HEK293 (cell line): ENCODE results near the gene TRAF3IP3.

Experiments used
- CTCF ChIA-PET: fragments of 350-600 bp; formaldehyde crosslinking; extraction: SDS; loops from one replicate; lab custom pipeline; 2021; ENCODE audit warnings: antibody characterized with exemption; lab: Yijun Ruan, JAX
- POLR2A ChIA-PET: fragments of 300-600 bp; formaldehyde crosslinking; extraction: SDS; loops from one replicate; lab custom pipeline; 2020; ENCODE audit warnings: antibody characterized with exemption, inconsistent platforms; lab: Yijun Ruan, JAX
- H3K27ac ChIP-seq: fragments of 200-500 bp; sonication (Bioruptor generic); 2 replicates; pipeline ENCODE4 v1.5.1; 2014; ENCODE audit warnings: low read depth, low read length, control low read depth, inconsistent platforms; ENCODE audit errors: extremely low read depth
- H3K36me3 ChIP-seq, 2 experiments: fragments of 200-500 bp in 1 of 2; sonication (Bioruptor generic) in 1 of 2; 1 replicate in 1 of 2; 2 replicates in 1 of 2; pipeline ENCODE4 v1.5.1; 2014 to 2017; ENCODE audit warnings: inconsistent platforms in 2 of 2, low read length in 2 of 2; ENCODE audit not compliant: control insufficient read depth in 2 of 2, insufficient read depth in 1 of 2
- H3K4me1 ChIP-seq: fragments of 200-500 bp; sonication (Bioruptor generic); 2 replicates; pipeline ENCODE4 v1.5.1; 2014; ENCODE audit warnings: mild to moderate bottlenecking, low read length, inconsistent platforms; ENCODE audit not compliant: control insufficient read depth, insufficient read depth
- H3K4me3 ChIP-seq: 2 replicates; pipeline ENCODE4 v1.5.1; 2011; ENCODE audit warnings: low read depth, mild to moderate bottlenecking, control low read depth, low read length, moderate library complexity
- H3K9me3 ChIP-seq: fragments of 200-500 bp; sonication (Bioruptor generic); 2 replicates; pipeline ENCODE4 v1.5.1; 2014; ENCODE audit warnings: low read depth, low read length, inconsistent platforms; ENCODE audit not compliant: control insufficient read depth, insufficient read depth
- BCL6B ChIP-seq: fragments of 450-650 bp; formaldehyde crosslinking; IDR thresholded peaks from 2 replicates; pipeline ENCODE4 v1.5.1; 2017; ENCODE audit warnings: missing biosample characterization, missing genetic modification characterization
- HOXD13 ChIP-seq: sonication (generic); formaldehyde crosslinking; IDR thresholded peaks from 2 replicates; pipeline ENCODE4 v1.8.0; 2022; ENCODE audit warnings: missing genetic modification reagents, borderline replicate concordance
- OSR2 ChIP-seq: fragments of 450-650 bp; formaldehyde crosslinking; IDR thresholded peaks from 2 replicates; pipeline ENCODE4 v1.5.1; 2016; ENCODE audit warnings: missing biosample characterization, missing genetic modification characterization
- RBAK ChIP-seq: fragments of 450-650 bp; formaldehyde crosslinking; IDR thresholded peaks from 2 replicates; pipeline ENCODE4 v1.5.1; 2016; ENCODE audit warnings: missing biosample characterization, missing genetic modification characterization
- YY1 ChIP-seq: fragments of 450-650 bp; formaldehyde crosslinking; IDR thresholded peaks from 2 replicates; pipeline ENCODE4 v1.5.1; 2018; ENCODE audit warnings: missing biosample characterization, missing genetic modification characterization
- ZEB2 ChIP-seq: fragments of 450-650 bp; formaldehyde crosslinking; IDR thresholded peaks from 2 replicates; pipeline ENCODE4 v1.5.1; 2016; ENCODE audit warnings: missing biosample characterization, missing genetic modification characterization
- ZFHX2 ChIP-seq: fragments of 450-650 bp; formaldehyde crosslinking; conservative IDR thresholded peaks from 2 replicates; pipeline ENCODE4 v1.5.1; 2016; ENCODE audit warnings: missing biosample characterization, missing genetic modification characterization
- ZFP41 ChIP-seq: fragments of 450-650 bp; formaldehyde crosslinking; IDR thresholded peaks from 2 replicates; pipeline ENCODE4 v1.5.1; 2016; ENCODE audit warnings: missing biosample characterization, missing genetic modification characterization, borderline replicate concordance
- ZFP69B ChIP-seq: fragments of 450-650 bp; formaldehyde crosslinking; IDR thresholded peaks from 2 replicates; pipeline ENCODE4 v1.5.1; 2016; ENCODE audit warnings: missing biosample characterization, missing genetic modification characterization
- ZNF16 ChIP-seq: fragments of 450-650 bp; formaldehyde crosslinking; IDR thresholded peaks from 2 replicates; pipeline ENCODE4 v1.5.1; 2016; ENCODE audit warnings: low read depth, missing biosample characterization, missing genetic modification characterization
- ZNF175 ChIP-seq: fragments of 450-650 bp; formaldehyde crosslinking; IDR thresholded peaks from 2 replicates; pipeline ENCODE4 v1.5.1; 2016; ENCODE audit warnings: missing biosample characterization, missing genetic modification characterization
- ZNF18 ChIP-seq: fragments of 450-650 bp; formaldehyde crosslinking; IDR thresholded peaks from 2 replicates; pipeline ENCODE4 v1.5.1; 2016; ENCODE audit warnings: missing biosample characterization, missing genetic modification characterization
- ZNF19 ChIP-seq: fragments of 450-650 bp; formaldehyde crosslinking; IDR thresholded peaks from 2 replicates; pipeline ENCODE4; 2016; ENCODE audit warnings: missing biosample characterization, missing genetic modification characterization, low read depth
- ZNF2 ChIP-seq: fragments of 450-650 bp; formaldehyde crosslinking; IDR thresholded peaks from 2 replicates; pipeline ENCODE4 v1.5.1; 2016; ENCODE audit warnings: missing biosample characterization, missing genetic modification characterization
- ZNF202 ChIP-seq: fragments of 450-650 bp; formaldehyde crosslinking; IDR thresholded peaks from 2 replicates; pipeline ENCODE4 v1.5.1; 2016; ENCODE audit warnings: missing biosample characterization, missing genetic modification characterization, borderline replicate concordance
- ZNF223 ChIP-seq: fragments of 450-650 bp; formaldehyde crosslinking; IDR thresholded peaks from 2 replicates; pipeline ENCODE4 v1.5.1; 2016; ENCODE audit warnings: missing biosample characterization, missing genetic modification characterization
- ZNF274 ChIP-seq, 2 experiments: fragments of 200-500 bp in 1 of 2; fragments of 450-650 bp in 1 of 2; sonication (Bioruptor generic) in 1 of 2; formaldehyde crosslinking in 1 of 2; IDR thresholded peaks; 2 replicates each; pipeline versions ENCODE4 v1.5.1 to v1.6.1; 2014 to 2016; ENCODE audit warnings: borderline replicate concordance in 1 of 2, inconsistent platforms in 1 of 2, low read length in 1 of 2, missing biosample characterization in 1 of 2, missing genetic modification characterization in 1 of 2
- ZNF350 ChIP-seq: fragments of 450-650 bp; formaldehyde crosslinking; IDR thresholded peaks from 2 replicates; pipeline ENCODE4 v1.5.0; 2017; ENCODE audit warnings: missing biosample characterization, mild to moderate bottlenecking, missing genetic modification characterization
- ZNF391 ChIP-seq: fragments of 450-650 bp; formaldehyde crosslinking; IDR thresholded peaks from 2 replicates; pipeline ENCODE4 v1.5.1; 2016; ENCODE audit warnings: low read depth, missing biosample characterization, missing genetic modification characterization, borderline replicate concordance
- ZNF555 ChIP-seq: fragments of 450-650 bp; formaldehyde crosslinking; conservative IDR thresholded peaks from 2 replicates; pipeline ENCODE4 v1.5.1; 2017; ENCODE audit warnings: missing biosample characterization, mild to moderate bottlenecking, missing genetic modification characterization, inconsistent platforms
- ZNF561 ChIP-seq: fragments of 450-650 bp; IDR thresholded peaks from 2 replicates; pipeline ENCODE4 v1.5.1; 2018; ENCODE audit warnings: missing biosample characterization, missing genetic modification characterization, borderline replicate concordance
- ZNF610 ChIP-seq: fragments of 450-650 bp; formaldehyde crosslinking; IDR thresholded peaks from 2 replicates; pipeline ENCODE4 v1.5.1; 2016; ENCODE audit warnings: missing biosample characterization, missing genetic modification characterization, borderline replicate concordance
- ZNF707 ChIP-seq: fragments of 450-650 bp; formaldehyde crosslinking; IDR thresholded peaks from 2 replicates; pipeline ENCODE4 v1.5.1; 2016; ENCODE audit warnings: missing biosample characterization, missing genetic modification characterization
- ZSCAN16 ChIP-seq: fragments of 450-650 bp; formaldehyde crosslinking; IDR thresholded peaks from 2 replicates; pipeline ENCODE4 v1.5.1; 2016; ENCODE audit warnings: missing biosample characterization, missing genetic modification characterization
- ZSCAN18 ChIP-seq: fragments of 450-650 bp; formaldehyde crosslinking; IDR thresholded peaks from 2 replicates; pipeline ENCODE4 v1.5.1; 2016; ENCODE audit warnings: missing biosample characterization, missing genetic modification characterization

Gene TRAF3IP3

GRCh38 chr1:209772126-209772525 lies 16.3 kb downstream of the TRAF3IP3 start:
- Histone ChIP-seq H3K27ac (no peak overlapping the region), H3K36me3 (no peaks in the 10 kb centered on the region), H3K4me1 (no peaks in the 10 kb centered on the region), H3K9me3 (no peaks in the 10 kb centered on the region), H3K4me3 (no peak overlapping the region)
- ChIA-PET CTCF (interaction anchor here (1.2 kb wide), 1 partner anchor 51 kb away, joined by 4 read pairs; no protein-coding TSS in a partner anchor), POLR2A (no interaction called here)
- TF ChIP-seq ZEB2 (tag by site-specific recombination) (peak; percentile 5; the same call in 1 of the 2 replicates), ZNF16 (tag by site-specific recombination) (no peak), ZNF18 (tag by site-specific recombination) (no peak), ZNF274 (IDR thresholded peaks at IDR 0.05; ENCODE audit: low read length) (no peak), ZNF274 (tag by site-specific recombination; IDR thresholded peaks at IDR 0.05; ENCODE audit: borderline replicate concordance) (no peak), ZSCAN16 (tag by site-specific recombination) (no peak)

DNA sequence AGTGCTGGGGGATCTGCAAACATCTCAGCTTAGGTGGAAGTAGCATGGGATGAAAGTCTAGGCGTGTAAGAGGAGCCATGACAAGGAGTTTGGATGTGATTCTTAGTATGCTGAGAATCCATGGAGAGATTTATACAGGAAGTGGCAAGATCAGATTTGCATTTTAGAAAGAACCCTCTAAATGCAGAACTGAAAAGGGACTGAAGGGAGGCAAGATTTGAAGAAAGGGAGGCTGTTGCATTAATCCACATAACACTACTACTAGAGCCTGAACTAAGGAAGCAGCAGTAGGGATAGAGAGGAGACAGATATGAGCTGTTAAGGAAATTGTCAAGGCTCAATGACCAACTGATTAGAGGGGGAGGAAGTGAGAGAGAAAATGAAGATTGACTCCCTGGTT lies 18.7 kb downstream of the TRAF3IP3 start:
- ChIA-PET POLR2A (interaction anchor here (3.2 kb wide), 1 partner anchor 10 kb away, joined by 12 read pairs; the partner anchor contains the start of gene C1orf74), CTCF (interaction anchor here (1.2 to 1.4 kb wide), 2 partner anchors 9 to 215 kb away, joined by 3 to 5 read pairs; partner anchors contain the start of gene C1orf74)
- TF ChIP-seq ZSCAN18 (tag by site-specific recombination): no peak
- no peak for TF ChIP-seq ZNF202 (tag by site-specific recombination)
- TF ChIP-seq ZNF391: no peak
- no peak for TF ChIP-seq ZFHX2 (tag by site-specific recombination)
- no peak for TF ChIP-seq ZNF707 (tag by site-specific recombination)
- TF ChIP-seq ZFP41: no peak
- TF ChIP-seq ZNF561: no peak
- no peak for TF ChIP-seq RBAK (tag by site-specific recombination)
- TF ChIP-seq ZFP69B (tag by site-specific recombination): no peak
- TF ChIP-seq ZNF19 (tag by site-specific recombination): no peak
- Histone ChIP-seq H3K4me3 (no peak overlapping the region), H3K36me3 (no peaks in the 10 kb centered on the region), H3K27ac (no peak overlapping the region), H3K4me1 (no peaks in the 10 kb centered on the region), H3K9me3 (no peaks in the 10 kb centered on the region)

DNA sequence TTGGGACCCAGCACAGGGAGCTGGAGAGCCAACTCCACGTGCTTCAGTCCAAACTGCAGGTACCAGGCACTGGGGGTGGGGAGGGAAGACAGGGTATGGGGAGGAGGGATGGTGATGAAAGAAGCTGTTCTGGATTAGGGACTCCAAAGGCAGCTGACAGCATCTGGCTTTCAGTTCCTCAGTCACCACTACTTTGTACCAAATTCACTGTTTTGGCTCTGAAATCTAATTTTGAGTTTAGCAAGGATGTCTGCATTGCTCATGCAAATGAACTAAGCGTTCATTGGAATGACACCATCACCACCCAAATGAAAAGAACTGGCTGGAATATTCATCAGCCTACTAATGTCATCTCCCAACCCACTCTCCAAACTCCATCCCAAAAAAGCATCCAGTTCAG lies 19.8 kb downstream of the TRAF3IP3 start:
- TF ChIP-seq ZNF350 (no peak), ZNF555 (tag by site-specific recombination) (no peak), ZSCAN18 (tag by site-specific recombination) (no peak), YY1 (tag by site-specific recombination) (no peak), BCL6B (no peak), OSR2 (tag by site-specific recombination) (no peak), HOXD13 (CRISPR knock-in tag) (no peak), ZNF2 (tag by site-specific recombination) (no peak), ZNF223 (tag by site-specific recombination) (no peak), ZNF610 (tag by site-specific recombination) (no peak), ZNF175 (tag by site-specific recombination) (no peak)
- ChIA-PET POLR2A (interaction anchor here (3.2 kb wide), 1 partner anchor 8 kb away, joined by 12 read pairs; the partner anchor contains the start of gene C1orf74), CTCF (interaction anchor here (1.3 kb wide), 1 partner anchor 47 kb away, joined by 3 read pairs; no protein-coding TSS in a partner anchor)
- no peak overlapping the region for H3K27ac ChIP-seq
- no peak overlapping the region for H3K4me3 ChIP-seq
- no peaks in the 10 kb centered on the region for H3K4me1 ChIP-seq
- H3K36me3 ChIP-seq: peaks cover 0 to 3% of the 10 kb centered on the region in 2 experiments; a peak in 1 of 3 replicates
- H3K9me3 ChIP-seq: no peaks in the 10 kb centered on the region
